NCI-H748 (cell line): ENCODE results near the gene AK5.

ENCODE experiments used
- DNase-seq: peaks from one replicate; lab custom pipeline; 2025; ENCODE audit not compliant: unreplicated experiment; lab: John Stamatoyannopoulos, UW

The AK5 gene

GRCh38 chr1:77579547-77579946 is 297.7 kb downstream of the AK5 start:
- no peak for DNase-seq

- DNase-seq, result no peak
These were observed 301.1 kb downstream of the AK5 start for GRCh38 chr1:77582905-77583304.

- DNase-seq, result no peak
These were observed 301.7 kb downstream of the AK5 start for GRCh38 chr1:77583483-77583882.

- no peak for DNase-seq
These were observed 303.1 kb downstream of the AK5 start for GRCh38 chr1:77584884-77585283.

- no peak for DNase-seq
These were observed 303.9 kb downstream of the AK5 start for GRCh38 chr1:77585610-77586314.

GRCh38 chr1:77589231-77589630 is 307.4 kb downstream of the AK5 start:
- DNase-seq, result no peak

- no peak for DNase-seq
These were observed 308.8 kb downstream of the AK5 start for GRCh38 chr1:77590651-77591050.

- no peak for DNase-seq
These were observed 311.1 kb downstream of the AK5 start for GRCh38 chr1:77592906-77593305.

GRCh38 chr1:77594366-77595112 is 312.7 kb downstream of the AK5 start:
- no peak for DNase-seq

GRCh38 chr1:77597310-77597709 is 315.5 kb downstream of the AK5 start:
- DNase-seq, result no peak

GRCh38 chr1:77605246-77606026 is 323.6 kb downstream of the AK5 start:
- no peak for DNase-seq

GRCh38 chr1:77608893-77609292 is 327.1 kb downstream of the AK5 start:
- no peak for DNase-seq
